ENCODE data around the gene EFNA5. TPM values are rescaled to one million over a fixed set of nuclear protein-coding genes. Genes with fewer than 3 reads are reported as not detected.

Gene EFNA5
- total RNA-seq, 4 donors from 2014 or later, result 21.3 to 47.0 (median 29.3) TPM

DNA sequence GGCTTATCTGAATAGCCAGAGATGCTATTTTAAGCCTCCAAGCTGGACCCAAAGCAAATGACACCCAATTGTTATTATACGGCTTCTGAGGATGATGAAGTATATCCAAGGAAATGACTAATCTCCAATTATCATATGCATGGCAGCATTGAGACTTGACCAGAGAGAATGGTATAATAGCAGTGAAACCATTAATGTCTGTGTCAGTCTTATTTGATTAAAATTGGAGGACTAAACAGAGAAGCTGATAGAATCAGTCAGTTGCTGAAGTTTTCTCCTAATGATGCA lies 200.5 kb downstream of the EFNA5 start:
- WGBS, result 47% methylated on average over 1 of the region's 1 CpG
- Histone ChIP-seq H3K9me3 (no peaks in the 10 kb centered on the region), H3K27ac (no peak overlapping the region)

GRCh38 chr5:107469485-107470294 lies 201.0 kb downstream of the EFNA5 start:
- no peaks in the 10 kb centered on the region for H3K36me3 ChIP-seq
- no peak overlapping the region for H3K4me3 ChIP-seq
- no peak for TF ChIP-seq POLR2AphosphoS5 (IDR thresholded peaks at IDR 0.05)
- no peak for TF ChIP-seq EP300 (IDR thresholded peaks at IDR 0.05)
- TF ChIP-seq CTCF (IDR thresholded peaks at IDR 0.05), result no peak
- TF ChIP-seq POLR2A (IDR thresholded peaks at IDR 0.05), result no peak
- H3K27ac ChIP-seq, result peak overlapping the region; percentile 42
- no peaks in the 10 kb centered on the region for H3K27me3 ChIP-seq
- DNase-seq (ENCODE audit: low spot score in 2 of 2), result no peak
- peaks cover 79% of the 10 kb centered on the region for H3K4me1 ChIP-seq
- 38% methylated on average over 5 of the region's 5 CpGs for WGBS
- H3K9me3 ChIP-seq, result no peaks in the 10 kb centered on the region

More for the DNA sequence above, 200.5 kb downstream of the EFNA5 start:
- TF ChIP-seq POLR2AphosphoS5 (IDR thresholded peaks at IDR 0.05), result no peak
- TF ChIP-seq POLR2A (IDR thresholded peaks at IDR 0.05), result no peak
- no peak for TF ChIP-seq EP300 (IDR thresholded peaks at IDR 0.05)
- TF ChIP-seq CTCF (IDR thresholded peaks at IDR 0.05), result no peak
- no peaks in the 10 kb centered on the region for H3K27me3 ChIP-seq
- H3K4me3 ChIP-seq, result no peak overlapping the region
- H3K36me3 ChIP-seq, result no peaks in the 10 kb centered on the region
- no peak for DNase-seq (ENCODE audit: low spot score in 2 of 2)
- peaks cover 83% of the 10 kb centered on the region for H3K4me1 ChIP-seq

DNA sequence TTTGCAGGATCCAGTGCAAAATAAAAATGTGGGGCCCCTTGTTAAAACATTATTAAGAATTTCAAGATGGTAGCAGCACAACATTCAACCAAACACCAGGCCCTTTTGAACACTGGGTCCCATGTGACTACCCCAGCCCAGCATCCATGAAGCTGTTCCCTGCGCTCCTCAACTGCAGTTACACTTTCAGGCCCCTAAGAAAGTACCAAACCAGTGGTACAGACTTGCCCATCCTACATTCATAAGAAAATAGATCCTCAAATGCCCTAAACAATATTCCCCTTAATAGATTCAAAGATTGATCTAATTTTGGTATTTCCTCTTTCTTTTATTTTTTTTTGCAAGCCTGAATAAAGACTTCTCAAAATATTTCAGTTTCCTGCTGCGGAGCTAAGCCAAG lies 201.7 kb downstream of the EFNA5 start:
- Histone ChIP-seq H3K27ac (peak overlapping the region; percentile 42), H3K36me3 (no peaks in the 10 kb centered on the region), H3K27me3 (no peaks in the 10 kb centered on the region), H3K4me1 (peaks cover 73% of the 10 kb centered on the region), H3K9me3 (no peaks in the 10 kb centered on the region), H3K4me3 (no peak overlapping the region)
- TF ChIP-seq CTCF (IDR thresholded peaks at IDR 0.05) (no peak), POLR2A (IDR thresholded peaks at IDR 0.05) (no peak), EP300 (IDR thresholded peaks at IDR 0.05) (no peak)
- DNase-seq (ENCODE audit: low spot score in 2 of 2), result no peak
- WGBS, result 55% methylated on average over 2 of the region's 2 CpGs

GRCh38 chr5:107468276-107468675 lies 202.5 kb downstream of the EFNA5 start:
- Histone ChIP-seq H3K4me1 (peaks cover 67% of the 10 kb centered on the region), H3K27ac (peak overlapping the region; percentile 46), H3K9me3 (no peaks in the 10 kb centered on the region), H3K36me3 (no peaks in the 10 kb centered on the region), H3K27me3 (no peaks in the 10 kb centered on the region), H3K4me3 (no peak overlapping the region)
- DNase-seq (ENCODE audit: low spot score in 2 of 2), result no peak
- WGBS, result 35% methylated on average over 1 of the region's 1 CpG
- TF ChIP-seq EP300 (IDR thresholded peaks at IDR 0.05) (no peak), POLR2A (IDR thresholded peaks at IDR 0.05) (no peak), CTCF (IDR thresholded peaks at IDR 0.05) (no peak), POLR2AphosphoS5 (IDR thresholded peaks at IDR 0.05) (no peak)

DNA sequence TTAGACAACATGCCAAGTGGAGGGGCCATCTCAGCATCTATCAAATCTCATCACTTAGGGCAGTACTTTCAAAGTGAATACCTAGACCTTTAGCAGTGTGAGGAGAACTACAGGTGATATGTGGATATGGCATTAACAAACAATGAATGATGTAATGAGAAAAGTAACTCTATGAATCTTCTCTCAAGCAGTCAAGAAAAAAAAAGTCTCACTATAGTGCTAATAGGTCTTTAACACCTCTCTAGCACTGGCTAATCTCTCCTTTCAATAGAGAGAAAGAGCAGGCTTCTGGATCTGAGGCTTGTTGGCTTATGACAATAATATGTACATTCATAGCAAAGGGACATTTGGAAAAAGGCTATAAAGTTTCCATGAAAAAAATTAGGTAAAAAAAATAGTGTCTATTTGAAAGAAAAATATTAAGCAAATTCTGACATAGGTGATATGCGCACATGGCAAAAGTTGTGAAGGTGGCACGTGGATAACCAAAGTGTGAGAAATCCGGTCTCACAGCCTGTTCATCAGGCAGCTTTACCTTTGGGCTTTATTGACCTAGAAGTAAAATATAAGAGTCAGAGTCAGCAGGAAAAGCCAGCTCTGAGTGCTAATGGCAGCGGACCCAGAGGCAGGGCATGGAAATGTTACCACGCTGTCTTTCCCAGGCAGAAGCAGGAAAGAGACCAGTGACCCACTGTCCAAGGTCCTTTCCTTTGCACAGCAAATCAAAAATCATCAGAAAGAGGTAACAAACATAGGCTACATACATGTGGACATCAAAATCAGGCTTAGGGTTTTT lies 203.4 kb downstream of the EFNA5 start:
- Histone ChIP-seq H3K36me3 (no peaks in the 10 kb centered on the region), H3K4me3 (no peak overlapping the region), H3K9me3 (no peaks in the 10 kb centered on the region), H3K27ac (peak overlapping the region; percentile 46), H3K4me1 (peaks cover 61% of the 10 kb centered on the region), H3K27me3 (no peaks in the 10 kb centered on the region)
- TF ChIP-seq EP300 (IDR thresholded peaks at IDR 0.05), result no peak
- no peak for TF ChIP-seq CTCF (IDR thresholded peaks at IDR 0.05)
- TF ChIP-seq POLR2AphosphoS5 (IDR thresholded peaks at IDR 0.05), result no peak
- no peak for TF ChIP-seq POLR2A (IDR thresholded peaks at IDR 0.05)
- DNase-seq (ENCODE audit: low spot score in 2 of 2), result no peak
- 50% methylated on average over 5 of the region's 5 CpGs for WGBS

Data from suprapubic skin (tissue), 4 donors.